ENCODE measurements around the gene GLIPR2.

The GLIPR2 gene

DNA sequence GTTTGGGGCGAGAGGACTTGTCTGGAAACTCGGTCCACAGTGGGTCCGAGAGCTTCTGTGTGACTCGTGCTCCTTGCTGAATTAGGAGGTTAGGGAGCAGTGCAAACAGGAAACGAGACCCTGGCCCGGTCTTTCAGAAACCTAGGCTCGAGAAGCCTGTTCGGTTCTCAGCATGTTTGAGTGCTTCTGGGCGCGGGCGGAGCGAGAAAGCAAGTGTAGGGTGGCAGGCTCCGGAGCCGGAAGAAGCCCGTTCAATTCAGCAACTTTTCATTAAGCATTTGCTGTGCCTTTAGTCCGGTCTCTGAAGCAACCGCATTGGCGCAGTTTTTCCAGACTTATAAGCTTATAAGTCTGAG, 54.7 kb downstream of the GLIPR2 start:
- peak; percentile 5 to 32 (median 12) for DNase-seq (ENCODE audit: low read depth in 4 of 4, low spot score in 1 of 4)

DNA sequence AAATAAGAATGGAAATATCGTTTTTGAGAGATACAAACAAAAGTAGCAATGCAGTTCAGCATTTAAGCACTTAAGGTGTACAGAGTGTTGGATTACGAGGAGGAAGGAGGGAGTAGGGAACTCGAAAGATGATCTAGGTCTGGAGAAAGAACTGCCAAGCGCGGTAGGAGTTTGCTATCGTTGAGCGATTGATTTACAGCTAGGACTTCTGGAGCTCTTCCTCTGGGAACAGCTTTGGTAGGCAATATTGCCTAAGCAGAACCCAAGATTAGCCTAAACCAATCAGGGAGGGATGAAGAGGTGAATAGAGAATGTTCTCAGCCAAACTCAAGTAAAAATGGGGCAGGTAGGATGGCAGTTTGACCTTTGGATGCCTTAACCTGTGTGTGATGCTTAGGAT, 55.2 kb downstream of the GLIPR2 start:
- DNase-seq (ENCODE audit: low read depth in 4 of 4, low spot score in 1 of 4): no peak

DNA sequence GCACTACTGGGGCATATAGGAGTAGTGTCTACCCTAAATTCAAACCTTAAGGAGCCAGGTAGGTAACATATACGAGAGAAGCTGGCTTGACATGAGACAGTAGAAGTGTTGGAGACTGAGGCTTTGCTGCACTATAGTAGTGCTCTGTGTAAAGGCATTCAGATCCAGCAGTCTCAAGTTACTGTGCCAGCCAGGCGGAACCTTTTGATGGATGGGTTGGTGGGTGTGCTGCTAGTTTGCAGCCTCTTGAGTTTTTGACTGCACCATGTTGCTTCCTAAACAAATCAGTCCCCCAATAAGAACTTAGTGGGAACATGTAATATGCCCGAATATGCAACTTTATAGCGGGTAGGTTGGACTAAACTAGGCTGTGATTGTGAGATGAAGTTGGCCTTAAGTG, 55.7 kb downstream of the GLIPR2 start:
- no peak for DNase-seq (ENCODE audit: low read depth in 4 of 4, low spot score in 1 of 4)

DNA sequence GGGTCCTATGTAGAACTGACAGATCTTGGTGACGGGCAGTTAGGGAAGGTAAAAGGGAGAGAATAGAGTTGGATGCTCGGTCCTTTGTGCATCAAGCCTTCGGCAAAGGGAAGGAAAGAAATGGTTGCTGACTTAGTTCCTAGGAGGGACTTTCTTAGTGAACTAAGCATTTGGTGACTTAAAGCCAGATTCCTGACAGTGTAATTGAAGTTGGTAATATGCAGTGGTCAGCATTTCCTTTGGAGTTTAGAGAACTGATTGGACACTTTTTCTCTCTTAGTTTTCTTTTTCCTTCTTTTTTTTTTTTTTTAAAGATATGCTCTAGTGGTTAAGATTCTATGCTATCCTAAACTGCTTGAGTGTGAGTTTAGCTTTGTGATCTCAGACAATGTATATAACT, 56.5 kb downstream of the GLIPR2 start:
- no peak for DNase-seq (ENCODE audit: low read depth in 4 of 4, low spot score in 1 of 4)

DNA sequence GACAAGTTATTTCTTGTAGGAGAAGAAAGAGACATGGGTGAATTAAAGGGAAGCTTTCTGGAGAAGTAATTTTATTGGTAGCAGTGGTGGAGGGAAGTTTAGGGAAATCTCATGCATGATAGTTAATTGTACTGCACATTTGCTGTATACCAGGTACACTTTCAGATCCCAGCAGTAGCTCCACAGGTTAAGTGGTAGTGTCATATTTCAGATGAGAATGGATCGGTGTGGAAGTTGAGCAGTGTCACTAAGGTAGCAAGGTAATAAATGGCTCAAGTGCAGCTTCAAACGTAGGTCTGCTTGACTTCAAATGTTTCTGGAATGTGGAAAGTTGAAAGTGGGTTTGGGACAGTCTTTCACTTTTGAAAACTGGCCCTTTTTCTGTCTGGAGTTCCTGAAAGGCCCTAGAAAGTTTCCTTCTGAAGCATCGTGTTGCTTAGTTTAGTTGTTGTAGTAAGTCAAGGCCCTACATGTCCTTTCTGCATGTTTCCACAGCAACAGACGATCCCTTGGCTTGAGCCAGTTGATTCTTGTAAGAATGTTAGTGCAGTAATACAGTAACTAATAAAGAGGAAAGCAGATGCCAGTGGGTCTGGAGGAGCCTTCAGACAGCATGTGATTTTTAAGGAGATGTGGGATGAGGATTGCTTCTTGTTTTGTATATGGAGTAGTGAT, 57.9 kb downstream of the GLIPR2 start:
- no peak for DNase-seq (ENCODE audit: low read depth in 4 of 4, low spot score in 1 of 4)

DNA sequence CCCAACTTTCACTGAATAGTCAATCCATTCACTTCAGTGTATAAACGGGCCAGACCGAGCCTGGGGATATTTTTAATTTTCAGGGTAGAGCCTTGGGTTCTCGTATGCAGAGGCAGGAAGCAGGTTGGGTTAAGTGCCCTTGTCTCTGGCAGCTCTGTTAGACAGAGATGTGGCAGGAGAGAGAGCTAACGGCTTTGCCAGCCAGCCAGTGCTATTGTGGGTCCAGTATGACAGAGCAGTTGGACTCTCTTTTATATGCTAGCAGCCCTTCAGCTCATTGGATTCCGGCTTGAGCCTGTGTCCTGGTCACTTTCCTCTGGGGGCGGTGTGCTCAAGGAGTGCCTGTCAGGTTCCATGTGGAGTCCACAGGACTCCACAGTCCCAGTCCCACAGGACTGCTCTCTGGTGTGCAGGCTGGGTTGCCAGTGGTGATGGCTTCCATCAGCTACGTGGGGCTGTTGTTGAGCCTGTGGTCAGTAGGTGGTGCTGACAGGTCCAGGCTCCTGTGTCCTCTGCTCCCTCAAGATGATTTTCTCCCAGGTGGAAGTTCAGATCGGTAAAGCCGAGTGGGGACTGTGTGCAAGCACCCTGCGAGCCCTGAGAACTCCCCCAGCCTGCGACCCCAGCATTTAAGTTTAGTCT, 68.5 kb downstream of the GLIPR2 start:
- DNase-seq (ENCODE audit: low read depth in 4 of 4, low spot score in 1 of 4): no peak

DNA sequence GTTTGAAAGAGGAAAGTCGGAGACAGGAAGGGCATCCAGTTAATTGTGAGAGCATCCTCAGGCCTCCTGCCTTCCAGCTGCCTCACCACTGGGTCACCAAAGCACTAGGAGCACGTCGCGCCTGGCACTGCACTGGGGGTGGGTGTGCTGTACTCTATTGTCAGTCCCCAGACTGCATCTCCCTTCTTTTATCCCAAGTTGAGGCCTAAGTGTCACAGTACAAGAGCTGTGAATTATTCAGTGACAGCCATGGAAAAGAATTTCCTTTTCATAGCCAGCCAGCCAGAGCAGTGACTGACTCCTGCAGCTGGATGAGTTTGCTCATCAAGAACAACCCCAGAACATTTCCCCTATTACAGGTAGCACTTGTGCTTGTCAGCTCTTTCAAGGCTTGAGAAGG, 70.5 kb downstream of the GLIPR2 start:
- no peak for DNase-seq (ENCODE audit: low read depth in 4 of 4, low spot score in 1 of 4)

DNA sequence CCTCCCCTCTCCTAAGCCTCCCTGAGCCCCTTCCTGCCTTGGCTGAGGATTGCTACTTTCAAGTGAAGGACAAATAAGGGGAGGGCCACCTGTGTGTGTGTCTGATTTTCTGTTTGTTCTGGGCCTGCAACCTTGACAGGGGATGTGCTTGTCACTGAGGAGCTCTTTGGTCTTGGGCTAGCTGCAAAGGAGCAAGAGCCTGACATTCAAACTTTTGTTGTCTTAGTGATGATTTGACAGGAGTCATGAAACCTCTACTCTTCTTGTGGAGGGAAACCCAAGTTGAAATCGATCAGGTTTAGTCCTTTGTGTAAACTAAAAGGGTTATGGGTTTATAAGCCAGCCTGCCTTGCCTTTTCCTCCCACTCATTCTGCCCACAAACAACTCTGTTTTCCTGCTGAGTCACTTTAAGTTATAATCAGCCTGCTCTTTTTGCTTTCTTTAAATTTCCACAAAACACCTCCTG, 71.0 kb downstream of the GLIPR2 start:
- DNase-seq (ENCODE audit: low read depth in 4 of 4, low spot score in 1 of 4): no peak

DNA sequence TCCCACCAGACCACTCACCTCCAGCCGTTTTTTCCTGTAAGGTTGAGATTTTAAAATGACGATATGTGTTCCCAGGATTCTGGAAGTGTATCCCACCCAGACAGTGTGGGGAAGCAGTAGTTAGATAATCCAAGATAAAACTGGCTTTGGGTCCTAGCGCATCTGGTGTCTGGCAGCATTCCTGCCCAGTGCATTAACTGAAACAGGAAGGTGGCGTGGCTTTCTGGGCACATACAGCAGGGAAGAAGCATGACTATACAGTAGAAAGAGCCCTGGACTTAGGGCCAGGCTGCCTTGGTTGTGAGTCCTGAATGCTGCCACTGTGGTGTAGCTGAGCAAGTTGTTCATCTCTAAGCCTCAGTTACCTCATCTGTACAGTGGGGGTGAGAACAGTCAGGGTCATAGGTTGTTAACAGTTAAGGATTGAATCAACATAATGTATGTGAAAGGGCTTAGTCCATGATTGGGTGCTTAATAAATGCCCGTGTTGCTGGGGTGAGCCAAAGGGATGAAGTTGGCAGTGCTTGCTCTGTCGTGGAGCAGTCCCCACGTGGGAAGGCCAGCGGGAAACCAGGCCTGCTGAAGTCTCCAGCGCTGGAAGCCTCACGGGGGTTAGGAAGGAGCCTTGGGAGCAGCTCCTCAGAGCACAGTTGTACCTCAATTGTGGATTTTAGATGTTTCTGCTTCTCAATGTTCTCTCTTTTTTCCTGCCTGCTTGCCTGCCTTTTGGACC, 72.2 kb downstream of the GLIPR2 start:
- DNase-seq (ENCODE audit: low read depth in 4 of 4, low spot score in 1 of 4): no peak

DNA sequence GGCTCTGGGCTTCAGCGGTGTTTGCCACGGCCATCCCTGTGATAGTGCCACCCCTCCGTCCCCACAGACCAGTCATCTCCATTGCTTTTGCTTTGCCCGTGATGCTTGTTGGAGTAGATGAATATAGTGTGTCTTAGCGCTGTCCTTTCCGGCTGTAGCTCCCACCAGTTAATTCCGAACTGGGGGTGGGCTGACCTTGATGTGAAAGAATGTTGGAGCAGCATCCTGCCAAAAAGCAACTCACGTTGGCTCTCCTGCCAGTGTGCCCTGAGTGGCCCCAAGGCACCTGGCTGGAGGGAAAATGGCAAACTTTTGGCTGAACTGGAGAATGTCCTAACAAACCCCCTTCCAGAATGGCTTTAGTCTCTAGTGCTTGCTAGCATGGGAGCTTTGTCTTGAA, 74.2 kb downstream of the GLIPR2 start:
- no peak for DNase-seq (ENCODE audit: low read depth in 4 of 4, low spot score in 1 of 4)

DNA sequence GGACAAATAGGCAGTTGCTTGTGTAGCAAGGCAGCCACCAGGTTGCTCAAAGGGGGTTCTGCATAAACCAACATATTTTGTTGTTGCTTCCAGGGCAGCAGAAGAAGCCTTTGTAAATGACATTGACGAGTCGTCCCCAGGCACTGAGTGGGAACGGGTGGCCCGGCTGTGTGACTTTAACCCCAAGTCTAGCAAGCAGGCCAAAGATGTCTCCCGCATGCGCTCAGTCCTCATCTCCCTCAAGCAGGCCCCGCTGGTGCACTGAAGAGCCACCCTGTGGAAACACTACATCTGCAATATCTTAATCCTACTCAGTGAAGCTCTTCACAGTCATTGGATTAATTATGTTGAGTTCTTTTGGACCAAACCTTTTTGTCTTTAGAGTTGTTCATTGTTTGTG, 75.0 kb downstream of the GLIPR2 start:
- DNase-seq (ENCODE audit: low read depth in 4 of 4, low spot score in 1 of 4): no peak

DNA sequence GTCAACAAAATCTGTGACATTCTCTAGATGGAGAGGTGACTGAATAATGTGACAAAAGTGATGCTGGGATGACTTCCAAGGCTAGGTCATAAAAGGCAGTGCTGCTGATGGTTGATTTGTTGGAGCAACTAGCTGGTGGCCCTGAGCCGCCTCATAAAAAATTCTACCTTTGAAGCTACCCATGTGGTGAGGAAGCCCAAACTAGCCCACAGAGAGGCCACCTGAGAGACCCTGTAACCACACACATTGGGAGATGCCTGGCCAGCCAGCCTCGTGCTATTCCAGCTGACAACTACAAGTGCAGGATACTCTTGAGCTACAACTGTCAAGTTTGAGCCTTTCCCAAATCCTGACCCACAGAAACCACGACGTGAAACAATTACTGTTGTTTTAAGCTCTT, 76.9 kb downstream of the GLIPR2 start:
- no peak for DNase-seq (ENCODE audit: low read depth in 4 of 4, low spot score in 1 of 4)
